ENCODE measurements around the gene NTM. TPM values are rescaled to one million over a fixed set of nuclear protein-coding genes. Genes with fewer than 3 reads are reported as not detected.
A peak's percentile ranks its signal among the peaks of the same experiment; 100 is the strongest.

The NTM gene
- total RNA-seq, 1 donor from 2014 or later = 0.51 TPM

DNA sequence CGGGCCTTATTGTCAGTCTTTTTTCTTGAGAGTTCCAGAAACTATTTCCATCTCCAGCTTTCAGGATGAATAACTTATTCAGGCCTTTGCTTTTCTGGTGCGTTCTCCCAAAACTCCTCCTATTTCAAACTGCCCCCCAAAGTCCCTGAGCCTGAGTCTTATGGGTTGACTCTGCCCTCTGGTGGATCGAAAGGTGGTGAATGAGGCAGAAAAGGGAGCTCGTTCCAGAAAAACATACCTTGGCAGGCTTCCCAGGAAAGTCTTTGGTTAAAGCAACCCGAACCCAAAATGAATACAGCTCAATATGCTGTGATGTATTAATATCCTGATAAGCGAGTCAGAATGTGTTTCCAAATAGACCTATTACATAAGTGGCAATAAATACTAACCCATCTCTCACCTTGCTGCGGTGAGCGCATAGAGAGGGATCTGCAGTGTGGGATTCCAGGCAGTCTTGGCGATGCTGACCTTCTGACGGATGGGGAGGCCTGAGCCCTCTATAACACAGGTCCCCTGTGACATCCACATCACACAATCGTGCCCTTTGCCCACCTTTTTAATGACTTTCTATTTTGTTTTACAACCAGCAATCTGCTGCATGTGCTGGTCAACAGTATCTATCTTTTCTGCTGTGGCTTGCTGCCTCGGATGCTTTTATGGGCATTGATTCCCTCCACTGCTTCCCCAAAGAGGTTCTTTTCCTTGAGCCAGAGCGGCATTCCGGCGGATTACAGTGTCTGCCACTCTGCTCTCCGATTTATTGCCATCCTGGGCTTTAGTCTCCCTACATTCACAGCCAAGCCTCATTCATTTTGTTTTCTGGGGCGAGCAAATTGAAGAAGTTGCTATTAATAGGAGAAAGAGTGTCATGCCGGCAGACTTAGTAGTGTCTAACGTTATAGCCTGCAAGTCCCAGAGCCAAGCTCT, 756.8 kb downstream of the NTM start:
- DNase-seq = peak; percentile 79

DNA sequence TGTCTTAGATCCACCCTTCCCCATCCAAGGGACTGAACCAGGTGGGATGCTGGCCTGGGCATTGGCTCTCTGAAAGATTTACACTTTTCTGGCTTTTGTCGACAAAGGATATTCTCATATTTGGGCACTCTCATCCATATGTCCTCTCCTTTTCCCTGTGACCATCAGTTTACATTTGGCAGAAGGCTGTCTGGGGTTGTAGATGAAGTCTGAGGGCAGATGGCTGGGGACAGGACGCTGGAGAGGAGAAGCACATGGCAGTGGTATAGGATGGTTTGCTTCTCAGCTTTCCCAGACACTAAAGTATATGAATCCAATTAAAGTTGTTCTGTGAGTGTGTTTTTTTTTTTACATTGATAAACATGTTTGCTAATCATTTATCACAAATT, 757.5 kb downstream of the NTM start:
- DNase-seq = no peak

DNA sequence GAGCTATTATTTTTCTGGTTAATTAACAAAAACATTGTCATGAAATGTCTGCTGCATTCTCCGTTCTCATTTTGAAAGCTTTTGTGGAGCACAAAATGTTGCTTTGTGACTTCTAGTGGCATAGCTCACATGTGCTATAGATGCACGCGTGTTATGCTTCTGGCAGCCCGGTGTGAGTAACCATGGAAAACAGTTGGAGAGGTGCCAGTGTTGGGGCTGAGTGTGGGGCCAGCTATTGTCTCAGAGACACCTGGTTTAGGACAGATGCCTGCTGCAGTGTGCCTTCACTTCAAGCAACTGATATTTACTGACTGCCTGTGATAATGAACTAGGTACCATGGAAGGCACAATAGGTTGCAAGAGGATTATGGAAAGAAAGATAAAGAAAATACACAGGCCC, 760.6 kb downstream of the NTM start:
- DNase-seq = peak; percentile 66

DNA sequence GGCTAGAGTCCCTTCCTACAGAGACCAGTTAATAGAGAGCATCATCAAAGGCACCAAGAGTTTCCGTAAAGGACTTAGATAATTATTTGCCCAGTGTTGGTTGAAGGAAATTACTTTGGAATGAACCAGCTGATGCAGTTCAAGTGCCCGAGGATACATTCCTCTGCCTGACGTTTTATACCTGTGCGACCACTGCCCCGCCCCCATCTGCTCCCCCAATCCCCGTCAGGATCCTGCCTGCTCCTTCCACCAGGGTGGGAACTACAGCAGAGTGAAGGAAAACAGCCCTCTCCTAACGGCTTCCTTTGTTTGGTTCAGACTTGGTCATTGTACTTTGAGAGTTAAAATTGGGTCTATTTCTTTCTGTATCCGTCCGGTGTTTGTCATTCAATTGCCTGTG, 761.5 kb downstream of the NTM start:
- DNase-seq = no peak

DNA sequence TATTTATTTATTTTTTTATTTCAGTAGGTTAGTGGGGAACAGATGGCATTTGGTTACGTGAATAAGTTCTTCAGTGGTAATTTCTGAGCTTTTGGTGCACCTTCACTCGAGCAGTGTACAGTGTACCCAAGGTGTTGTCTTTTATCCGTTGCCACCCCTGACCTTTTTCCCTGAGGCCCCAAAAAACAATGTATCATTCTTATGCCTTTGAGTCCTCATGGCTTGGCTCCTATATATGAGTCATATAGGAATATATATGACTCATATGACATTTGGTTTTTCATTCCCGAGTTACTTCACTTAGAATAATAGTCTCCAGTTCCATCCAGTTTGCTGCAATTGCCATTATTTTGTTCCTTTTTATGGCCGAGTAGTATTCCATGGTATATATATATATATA, 763.9 kb downstream of the NTM start:
- no peak for DNase-seq

DNA sequence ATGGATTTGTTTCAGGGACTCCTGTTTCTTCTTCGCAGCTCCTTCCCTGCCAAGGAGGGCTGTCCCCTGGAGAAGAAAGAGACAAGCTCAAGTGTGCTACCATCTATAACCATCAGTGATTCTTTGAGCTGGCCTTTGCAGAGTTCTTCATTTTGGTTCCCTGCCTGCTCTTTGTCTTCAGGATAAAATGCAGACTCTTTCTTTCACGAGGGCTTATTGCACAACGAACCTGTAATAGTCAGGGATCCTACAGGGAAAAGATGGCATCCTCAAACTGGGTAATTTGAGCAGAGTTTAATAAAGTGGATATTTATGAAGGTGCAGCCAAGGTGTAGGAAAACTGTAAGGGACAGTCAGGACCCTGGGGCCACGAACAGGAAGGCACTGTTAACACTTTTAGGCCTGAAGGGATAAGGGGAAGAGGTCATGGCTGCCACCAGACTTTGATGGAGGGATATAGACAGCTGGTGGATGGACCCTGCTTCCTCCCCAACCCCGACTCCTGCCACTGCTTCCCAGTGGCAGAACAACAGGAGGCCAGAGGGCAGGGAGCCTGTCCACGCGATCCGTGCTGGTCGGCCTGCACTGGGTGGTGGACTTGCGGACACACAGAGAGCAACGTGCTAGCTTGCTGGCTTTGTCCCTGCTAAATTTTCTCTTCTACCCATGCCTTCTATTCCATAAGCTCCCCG, 767.0 kb downstream of the NTM start:
- no peak for DNase-seq

DNA sequence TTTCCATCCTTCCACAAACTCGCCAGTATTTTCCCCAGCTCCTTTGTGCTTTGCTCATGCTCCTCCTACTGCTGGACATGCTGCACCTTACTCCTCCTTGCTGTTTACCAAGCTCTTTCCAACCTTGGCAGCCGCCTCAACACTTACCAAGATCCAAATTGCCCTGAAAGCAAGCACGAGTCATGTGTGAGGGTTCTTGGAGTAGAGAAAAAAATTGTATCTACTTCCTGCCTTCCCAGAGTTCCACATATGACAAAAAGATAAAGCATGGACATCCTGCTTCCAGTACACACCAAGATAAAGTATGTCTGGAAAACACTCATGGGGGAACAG, 767.5 kb downstream of the NTM start:
- DNase-seq = no peak

DNA sequence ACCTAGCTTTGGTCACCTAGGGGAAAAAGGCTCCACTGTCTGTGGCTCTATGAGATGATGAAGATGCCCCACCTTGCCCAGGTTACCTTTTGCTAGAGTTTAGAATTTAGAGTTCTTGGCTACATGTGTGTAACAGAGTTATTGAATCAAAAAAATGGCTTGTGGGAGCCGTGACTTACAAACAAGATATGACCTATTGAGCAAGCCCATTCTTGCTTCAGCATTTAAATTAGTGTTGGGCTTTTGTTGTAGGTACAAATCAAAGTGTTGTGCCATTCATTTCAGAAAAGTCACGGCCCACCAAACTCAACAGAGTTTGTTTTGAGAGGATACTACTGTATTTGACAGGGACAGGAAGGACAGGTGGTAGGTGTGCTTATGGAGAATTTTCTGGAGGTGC, 768.8 kb downstream of the NTM start:
- no peak for DNase-seq

DNA sequence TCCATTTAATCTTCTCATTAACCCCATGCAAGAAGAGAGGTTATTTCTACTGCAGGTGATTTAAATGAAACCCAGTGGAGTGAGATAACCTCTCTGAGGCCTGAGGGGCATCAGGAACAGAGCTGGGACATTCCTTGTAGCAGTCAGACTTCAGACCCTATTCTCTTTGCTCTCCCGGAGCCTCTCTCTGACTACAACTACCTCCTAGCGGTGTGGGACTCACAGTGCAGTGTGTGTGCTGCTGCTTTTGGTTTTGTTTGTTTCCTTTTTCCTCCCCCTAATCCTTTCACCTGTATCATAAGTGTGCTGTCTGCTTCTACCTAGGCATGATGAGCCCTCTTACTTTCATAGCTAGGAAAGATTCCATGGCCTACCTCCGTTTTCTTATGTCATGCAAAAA, 769.6 kb downstream of the NTM start:
- DNase-seq = no peak

DNA sequence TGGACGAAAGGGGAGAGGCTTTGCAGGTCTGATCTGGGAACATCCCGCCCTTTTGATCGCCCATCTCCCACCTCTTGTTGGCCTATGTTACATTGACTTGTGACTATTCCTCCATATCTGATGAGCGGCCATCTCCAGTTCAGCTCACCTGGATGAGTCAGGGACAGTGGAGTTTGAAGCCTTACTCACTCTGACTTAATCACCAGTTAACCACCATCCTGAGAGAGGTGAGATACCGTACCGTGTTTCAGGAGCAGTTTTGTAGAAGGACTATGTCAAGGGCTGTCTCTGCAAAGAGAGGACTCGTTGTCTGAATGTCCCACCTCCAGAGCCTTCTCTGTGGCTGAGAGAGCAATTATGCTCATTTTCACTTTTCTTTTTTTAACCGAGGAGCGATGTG, 771.7 kb downstream of the NTM start:
- no peak for DNase-seq

DNA sequence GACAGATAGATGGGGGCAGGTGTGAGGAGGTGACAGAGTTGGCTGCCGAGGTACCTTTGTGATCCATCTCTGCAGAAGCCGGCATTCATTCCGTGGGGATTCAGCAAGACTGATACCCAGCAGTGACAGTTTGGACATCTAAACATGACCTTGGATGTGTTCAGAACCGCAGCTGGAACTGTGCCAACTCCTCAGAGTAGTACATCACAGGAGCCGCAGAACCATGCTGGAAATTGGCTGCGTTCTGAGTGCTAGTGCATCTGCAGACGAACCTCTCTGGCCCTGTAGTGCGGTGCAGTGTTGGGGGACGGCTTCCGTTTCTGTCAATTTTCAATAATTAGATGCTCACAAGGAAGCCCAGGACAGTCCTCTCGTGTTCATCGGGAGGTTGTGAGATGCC, 772.1 kb downstream of the NTM start:
- DNase-seq = no peak

DNA sequence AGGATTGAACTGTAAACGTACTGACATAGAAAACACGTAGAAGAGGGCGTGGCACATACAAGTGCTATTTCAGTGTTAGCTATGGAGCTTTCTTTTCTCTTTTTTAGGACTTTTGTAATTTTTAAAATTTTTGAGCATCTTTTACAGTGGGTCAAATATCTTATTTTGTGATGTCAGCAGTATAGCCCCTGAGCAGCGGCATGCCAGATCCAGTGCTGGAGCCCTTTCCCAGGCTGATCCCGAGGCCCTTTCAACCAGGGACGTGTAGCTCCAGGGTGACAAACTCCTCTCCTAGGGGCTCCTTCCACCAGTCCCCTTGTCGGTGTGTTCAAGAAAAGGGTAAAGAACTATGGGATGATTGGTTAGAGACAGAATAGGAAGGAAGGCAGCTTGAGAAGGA, 777.0 kb downstream of the NTM start:
- DNase-seq = no peak

DNA sequence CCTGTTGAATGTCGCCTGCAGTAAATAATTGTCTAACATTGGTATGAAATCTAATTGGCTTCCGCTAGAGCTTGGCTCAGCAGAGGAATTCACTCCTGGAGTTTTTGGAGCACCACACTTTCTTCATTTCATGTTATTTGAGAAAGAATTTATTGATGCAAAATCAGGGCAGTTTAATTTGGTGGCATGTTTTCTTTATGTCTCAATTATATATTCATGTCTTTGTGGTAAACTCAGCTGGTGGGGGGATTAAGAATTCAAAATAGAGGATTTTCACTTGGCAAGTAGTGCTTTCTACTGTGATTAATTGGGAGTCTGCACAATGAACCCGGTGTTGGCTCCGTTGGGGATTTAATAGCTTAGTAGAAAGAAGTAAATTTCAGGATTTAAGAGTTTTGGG, 784.4 kb downstream of the NTM start:
- no peak for DNase-seq

DNA sequence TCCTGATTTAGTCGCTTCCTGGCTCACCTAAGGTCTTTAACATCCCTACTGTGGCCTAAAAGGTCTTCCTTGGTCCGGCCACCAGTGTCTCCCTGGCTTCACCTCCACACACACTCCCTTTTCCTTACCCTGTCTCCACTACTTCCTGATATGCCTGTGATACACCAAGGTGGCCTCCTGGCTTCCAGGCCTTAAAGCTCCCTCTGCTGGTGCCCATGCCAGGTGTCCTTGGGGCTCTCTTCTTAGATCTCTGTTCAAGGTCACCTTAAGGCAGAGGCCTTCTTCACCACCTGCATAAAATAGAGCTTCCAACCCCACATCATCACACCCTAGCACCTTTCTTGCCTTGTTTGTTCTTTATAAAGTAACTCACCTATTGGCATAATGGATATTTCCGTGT, 787.7 kb downstream of the NTM start:
- DNase-seq = peak; percentile 44

DNA sequence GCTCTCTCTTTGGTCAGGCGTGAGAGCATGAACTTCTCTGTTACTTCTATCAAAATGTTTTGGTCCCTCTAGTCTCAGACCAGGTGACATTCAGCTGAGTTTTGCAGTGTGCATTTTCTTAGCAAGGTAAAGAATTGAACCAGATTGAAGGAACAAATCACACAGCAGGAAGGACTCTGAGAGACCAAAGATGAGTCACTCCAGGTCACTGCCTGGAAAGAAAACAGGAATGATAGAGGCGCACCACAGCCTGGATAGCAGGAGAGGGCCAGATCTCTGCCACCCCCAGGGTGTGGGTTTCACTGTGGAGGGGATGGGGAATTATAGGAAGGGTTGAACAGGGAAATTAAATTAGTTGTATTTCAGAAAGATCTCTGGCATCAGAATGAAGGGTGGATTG, 788.3 kb downstream of the NTM start:
- no peak for DNase-seq

DNA sequence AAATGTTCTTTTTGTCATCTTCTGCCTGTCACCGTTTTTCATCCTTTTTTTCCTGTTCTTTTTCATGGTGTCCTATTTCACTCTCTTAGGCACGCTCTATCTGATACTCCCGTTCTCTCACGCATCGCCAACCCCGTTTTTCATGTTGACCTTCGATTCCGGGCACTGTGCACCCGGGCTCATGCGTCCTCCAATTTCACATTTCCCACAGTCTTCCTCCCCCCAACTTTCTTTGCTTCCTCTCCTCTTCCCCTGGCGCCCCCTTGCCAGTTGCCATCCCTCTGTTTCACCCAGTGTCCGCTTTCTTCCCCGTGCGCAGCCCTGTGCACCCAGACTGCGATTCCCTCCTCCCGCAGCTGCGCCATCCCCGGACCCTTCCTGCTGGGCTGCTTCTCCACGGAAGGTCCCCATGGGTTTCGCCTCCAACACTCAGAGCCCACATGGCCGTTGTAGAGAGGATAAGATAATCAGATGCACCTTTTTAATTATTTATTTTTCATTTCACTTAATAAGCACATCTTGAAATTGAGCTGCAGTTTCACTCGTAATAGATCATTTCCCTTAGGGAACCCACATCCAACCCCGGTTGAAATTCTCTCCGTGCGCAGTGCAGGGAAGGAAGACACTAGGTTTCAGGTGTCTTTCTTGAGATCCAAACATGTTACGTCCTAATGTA, 791.1 kb downstream of the NTM start:
- DNase-seq = no peak

DNA sequence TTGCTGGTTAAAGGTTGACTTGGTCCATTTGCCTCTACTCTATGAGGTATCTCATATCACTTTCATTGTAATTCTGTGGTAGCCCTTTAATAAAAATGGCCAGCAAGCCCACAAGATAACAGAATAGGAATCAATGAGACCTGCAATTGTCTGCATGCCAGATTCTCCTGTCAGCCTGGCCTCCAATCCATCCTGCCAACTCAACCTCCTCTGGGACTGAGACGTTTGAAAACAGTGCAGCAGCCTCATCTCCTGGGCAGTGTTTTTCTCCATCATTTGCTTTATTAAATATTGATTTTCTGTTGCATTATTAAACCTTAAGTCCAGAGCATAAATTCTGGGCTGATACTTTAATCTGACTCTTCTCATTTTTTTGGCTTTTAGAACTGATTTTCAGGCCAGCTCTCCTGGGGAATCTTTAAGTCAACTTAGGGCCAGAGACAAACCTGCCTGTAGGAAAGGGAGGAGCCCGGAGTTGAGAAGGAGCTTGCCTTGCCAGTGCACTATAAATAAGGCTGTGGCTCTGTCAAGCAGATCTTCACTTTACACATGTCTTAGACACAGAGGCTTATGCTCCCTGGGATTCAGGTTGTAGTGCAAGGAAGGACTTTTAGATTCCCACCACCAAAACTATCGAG, 798.0 kb downstream of the NTM start:
- no peak for DNase-seq

DNA sequence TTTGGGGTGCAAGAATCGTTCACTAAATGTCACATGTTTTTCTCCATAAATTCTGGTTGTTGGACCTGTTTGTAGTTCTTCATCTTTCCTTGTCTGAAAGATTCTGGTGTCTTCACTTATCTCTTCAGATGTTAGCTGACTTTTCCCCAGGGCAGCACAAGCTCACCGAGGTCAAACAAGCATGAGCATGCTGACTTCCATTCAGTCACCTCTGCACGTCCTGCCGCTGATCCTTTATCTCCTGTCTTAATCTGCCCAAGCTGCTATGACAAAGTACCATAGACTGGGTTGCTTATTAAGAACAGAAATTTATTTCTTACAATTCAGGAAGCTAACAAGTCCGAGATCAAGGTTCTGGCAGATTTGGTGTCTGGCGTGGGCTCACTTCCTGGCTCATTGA, 800.6 kb downstream of the NTM start:
- no peak for DNase-seq

DNA sequence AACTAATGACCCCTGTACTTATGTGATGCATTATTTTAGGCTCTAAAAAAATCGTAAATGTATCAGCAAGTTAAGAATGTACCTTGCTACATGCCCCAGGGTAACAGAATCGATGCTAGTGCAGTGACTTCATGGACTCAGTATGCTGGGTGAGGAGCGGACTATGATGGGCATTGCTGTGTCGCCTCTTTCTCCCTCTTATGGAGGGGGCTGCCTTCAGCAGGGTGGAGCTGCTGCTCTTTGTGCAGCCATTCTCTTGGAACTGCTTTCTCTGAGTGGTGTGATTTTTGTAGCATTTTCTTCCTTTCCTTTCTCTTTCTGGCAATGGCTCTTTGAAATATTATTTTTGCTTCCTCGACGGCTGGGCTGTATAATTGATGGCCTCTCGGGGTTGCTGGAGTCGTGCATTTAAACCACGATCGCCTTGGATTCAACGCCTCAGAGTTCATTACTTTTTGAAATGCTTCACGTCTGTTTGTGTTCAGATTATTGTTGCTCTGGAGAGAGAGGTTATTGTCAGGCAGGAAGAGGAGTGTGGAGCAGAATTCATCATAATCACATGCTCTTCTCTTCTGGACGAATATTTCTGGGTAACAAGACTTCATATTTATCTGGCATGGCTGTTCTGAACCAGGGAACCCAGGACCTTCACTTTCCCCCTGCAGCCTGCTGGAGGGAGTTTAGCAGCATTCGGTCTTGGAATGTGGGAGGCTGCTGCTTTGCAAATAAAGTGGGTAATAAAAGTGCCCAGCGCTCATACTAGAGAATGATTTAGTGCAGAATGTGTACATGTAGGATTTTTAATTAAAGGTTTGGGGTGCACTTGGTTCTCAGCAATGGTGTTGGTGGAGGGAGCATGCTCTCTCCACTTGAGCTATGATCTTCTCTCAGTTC, 804.2 kb downstream of the NTM start:
- DNase-seq = no peak

DNA sequence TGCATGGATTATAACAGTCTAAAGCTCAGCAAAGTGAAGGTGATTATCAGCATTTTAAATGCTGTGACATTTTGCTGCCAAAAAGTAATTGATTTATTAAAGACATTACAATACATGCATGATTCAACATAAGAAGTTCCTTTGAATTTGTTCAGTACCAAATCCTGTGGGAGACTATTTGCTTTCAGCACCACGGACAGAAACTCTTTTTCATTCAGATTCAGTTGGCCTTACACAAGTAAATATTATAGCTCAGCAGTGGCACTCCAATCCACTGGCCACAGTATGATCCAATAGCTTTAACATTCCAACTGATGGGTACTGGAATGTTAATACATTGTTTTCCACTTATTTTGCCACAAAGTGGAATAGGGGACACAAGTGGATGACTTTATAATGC, 806.7 kb downstream of the NTM start:
- DNase-seq = peak; percentile 46

DNA sequence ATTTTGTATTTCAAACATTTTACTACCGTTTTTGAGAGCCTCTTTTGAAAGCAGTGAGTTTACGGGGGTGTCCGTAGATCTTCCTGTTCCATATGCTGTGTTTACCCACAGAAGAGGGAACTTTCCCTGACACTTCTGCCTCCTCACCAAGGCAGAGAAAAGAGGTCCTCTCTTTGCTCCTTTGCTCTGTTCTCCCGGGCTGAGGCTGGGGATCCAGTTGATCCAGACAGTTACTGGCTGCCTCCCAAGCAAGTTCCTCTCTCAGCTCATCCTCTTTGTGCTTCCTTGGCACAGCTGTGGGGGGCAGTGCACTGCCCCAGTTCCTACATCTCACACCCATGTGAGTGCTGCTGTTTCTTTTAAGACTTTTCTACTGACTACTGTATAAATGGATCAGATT, 813.7 kb downstream of the NTM start:
- DNase-seq = no peak

Data from dermis blood vessel endothelial cell (primary cell).